HG02759 (cell line): Measurements from ENCODE around the gene VEZT.
"Not testable (repeated sequence)": the region's sequence is repeated elsewhere in the genome, so short reads cannot be mapped to it uniquely, and the experiment has no call there.

Source experiments
- ATAC-seq: cut with Tn5 transposase; IDR thresholded peaks from one replicate; pipeline ENCODE4 v1.9.1; 2021; ENCODE audit warnings: mild to moderate bottlenecking, moderate library complexity; ENCODE audit not compliant: unreplicated experiment

VEZT gene, protein sequence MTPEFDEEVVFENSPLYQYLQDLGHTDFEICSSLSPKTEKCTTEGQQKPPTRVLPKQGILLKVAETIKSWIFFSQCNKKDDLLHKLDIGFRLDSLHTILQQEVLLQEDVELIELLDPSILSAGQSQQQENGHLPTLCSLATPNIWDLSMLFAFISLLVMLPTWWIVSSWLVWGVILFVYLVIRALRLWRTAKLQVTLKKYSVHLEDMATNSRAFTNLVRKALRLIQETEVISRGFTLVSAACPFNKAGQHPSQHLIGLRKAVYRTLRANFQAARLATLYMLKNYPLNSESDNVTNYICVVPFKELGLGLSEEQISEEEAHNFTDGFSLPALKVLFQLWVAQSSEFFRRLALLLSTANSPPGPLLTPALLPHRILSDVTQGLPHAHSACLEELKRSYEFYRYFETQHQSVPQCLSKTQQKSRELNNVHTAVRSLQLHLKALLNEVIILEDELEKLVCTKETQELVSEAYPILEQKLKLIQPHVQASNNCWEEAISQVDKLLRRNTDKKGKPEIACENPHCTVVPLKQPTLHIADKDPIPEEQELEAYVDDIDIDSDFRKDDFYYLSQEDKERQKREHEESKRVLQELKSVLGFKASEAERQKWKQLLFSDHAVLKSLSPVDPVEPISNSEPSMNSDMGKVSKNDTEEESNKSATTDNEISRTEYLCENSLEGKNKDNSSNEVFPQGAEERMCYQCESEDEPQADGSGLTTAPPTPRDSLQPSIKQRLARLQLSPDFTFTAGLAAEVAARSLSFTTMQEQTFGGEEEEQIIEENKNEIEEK

DNA sequence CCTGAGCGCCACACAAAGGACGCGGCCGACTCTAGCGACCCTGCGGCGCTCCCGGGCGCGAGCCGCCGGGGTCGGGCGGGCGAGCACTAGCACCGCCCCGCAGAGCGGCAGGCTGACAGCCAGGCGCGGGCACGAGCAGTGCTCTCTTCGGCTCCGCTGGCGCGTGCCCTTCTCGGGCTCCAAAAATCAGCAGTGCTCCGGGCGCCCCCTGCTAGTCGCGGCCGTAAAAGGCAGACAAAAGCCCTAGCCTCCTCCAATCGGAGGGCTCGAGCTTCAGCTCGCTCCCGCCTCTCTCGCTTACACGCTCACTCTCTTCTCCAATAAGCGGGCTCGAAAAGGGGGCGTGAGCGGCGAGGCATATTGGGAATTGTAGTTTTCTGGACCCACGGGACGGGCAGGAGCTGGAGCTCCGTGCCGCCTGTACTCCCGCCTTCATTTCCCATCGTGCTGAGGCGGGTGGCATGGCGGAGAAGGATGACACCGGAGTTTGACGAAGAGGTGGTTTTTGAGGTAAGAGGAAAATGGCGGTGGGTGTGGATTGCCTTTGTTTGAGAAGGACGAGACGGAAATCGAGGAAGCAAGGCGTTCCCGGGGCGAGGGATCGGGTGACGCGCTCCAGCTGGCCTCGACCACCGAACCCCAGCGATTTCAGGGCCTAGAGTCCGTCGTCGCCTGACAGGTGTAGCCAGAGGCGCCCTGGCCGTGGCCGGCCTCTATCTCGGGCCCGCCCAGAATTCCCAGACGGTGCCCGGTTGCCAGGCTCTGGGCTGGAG lies at the start of gene VEZT, which contains the start of gene FGD6:
Gene VEZT (plus strand): TSS at position 431 of the 773 bp plus-strand sequence. CDS start 44 bp downstream, at position 475.
Gene FGD6 (minus strand): TSS at position 91 of the 773 bp plus-strand sequence. CDS start 227 bp downstream, outside the sequence.
- peak; percentile 94 for ATAC-seq

DNA sequence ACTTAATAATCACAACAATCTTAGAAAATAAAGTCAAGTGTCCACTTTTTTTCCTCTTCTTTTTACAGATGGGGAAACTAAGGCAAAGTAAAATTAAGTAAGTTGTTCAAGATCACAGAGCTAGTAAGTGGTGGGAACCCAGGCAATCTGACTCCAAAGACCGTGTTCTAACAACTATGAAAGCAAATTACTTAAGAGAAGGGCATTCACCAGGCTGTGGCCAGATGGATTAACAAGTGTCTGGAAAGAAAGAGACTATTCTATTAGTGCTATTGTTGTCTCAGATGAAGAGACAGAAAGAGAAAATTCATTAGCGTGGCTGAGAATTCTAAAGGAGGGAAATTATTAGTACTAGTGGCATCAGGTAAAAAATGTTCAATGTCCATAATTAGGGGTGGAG lies 48.9 kb upstream of the VEZT start:
- no peak for ATAC-seq

DNA sequence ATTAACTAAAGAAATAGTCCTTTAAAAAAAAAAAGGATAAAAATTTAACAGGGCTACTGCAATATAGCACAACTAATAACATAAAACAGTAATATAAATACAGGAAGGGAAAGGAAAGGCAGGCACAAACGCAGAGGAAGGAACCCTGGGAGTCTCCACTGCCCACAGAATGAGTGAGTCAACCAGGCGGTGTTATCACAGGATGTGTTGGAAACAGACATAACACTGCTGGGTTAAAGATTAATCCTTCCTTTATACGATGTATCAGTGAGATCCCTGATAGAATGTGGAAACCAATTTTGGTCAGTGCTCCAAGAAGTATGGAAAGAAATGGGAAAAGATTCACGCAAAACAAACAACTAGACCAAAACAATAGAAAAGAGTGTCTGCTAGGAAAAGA lies 48.2 kb upstream of the VEZT start:
- ATAC-seq = no peak

DNA sequence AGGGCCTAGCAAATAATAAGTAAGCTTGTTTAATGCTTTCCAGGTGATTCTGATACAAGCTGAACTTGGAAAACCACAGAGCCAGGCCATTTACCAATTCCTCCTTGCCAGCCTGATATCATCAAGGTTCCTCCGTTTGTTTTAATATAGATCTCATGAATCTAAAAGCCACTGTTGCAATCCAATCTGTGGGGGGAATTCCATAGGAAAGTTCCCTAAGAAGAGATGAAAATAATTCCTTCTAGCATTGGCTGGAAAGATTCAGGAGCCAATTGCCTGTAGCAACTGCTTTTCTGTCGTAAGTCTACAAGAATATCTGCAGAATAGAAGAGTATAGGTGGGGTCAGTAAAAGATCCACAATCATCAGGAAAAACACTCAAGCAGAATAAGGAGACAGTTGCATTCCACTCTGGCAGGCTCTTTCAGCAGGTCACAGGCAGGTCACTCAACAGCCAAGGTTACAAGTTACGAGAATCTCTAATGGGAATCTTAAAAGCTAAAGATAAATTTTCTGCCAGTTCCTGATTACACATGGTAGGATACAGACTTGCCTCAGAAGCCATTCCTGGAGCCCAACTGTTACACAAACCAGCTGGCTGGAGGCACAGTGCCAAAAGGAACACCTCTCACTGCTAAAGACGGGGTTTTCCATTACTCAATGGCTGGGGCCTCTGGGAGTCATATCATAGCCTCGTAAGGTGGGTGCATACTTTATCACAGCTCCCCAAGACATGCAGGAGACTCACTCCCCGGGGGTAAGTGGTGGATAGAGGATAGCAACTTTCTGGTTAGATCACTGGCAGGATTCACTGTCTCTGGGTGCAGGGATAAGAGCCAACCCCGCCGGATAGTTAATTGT lies 44.0 kb upstream of the VEZT start:
- no peak for ATAC-seq

DNA sequence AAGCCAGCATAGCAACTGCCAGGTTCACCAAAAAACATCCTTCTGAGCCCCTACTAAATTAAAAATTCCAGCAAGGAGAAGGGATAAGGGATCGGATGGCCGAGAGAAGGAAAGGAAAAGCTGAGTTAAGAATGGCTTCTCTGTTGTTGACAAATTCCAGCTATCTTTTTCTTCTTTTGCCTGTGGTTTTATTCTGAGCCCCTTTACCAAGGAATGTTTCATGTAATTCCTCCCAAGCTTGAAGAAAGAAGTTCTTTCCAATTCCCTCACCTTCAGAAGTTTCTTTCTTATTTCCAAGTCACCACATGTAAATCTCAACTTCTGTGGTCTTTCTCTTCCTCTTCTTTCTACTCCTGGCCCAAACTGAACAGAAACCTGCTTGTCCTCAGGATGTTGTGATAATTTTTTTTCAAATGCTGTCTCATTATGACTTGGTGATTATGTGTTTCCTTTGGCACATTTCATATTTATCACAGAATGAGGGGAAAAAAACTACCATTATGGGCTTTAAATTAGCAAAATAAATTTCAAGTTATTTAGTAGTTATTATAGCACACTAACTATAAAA lies 40.3 kb upstream of the VEZT start:
- no peak for ATAC-seq

DNA sequence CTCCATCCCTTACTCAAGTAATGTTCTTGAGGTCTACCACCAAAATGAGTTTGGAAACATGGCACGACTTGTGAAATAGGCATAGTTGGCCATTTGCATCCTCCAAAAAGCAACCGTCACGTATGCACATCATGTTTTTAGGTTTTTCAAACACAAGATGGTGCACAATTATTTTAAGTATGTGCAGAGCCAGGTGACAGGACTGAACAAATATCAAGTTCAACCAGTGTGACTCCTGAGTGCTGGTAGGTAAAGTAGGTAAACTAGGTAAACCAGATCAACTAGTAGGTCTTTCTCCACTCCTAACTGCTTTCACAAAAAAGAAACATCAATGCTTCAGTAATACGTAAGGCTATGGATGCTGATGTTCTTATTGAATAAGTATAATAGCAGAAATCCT lies 39.5 kb upstream of the VEZT start:
- no peak for ATAC-seq

DNA sequence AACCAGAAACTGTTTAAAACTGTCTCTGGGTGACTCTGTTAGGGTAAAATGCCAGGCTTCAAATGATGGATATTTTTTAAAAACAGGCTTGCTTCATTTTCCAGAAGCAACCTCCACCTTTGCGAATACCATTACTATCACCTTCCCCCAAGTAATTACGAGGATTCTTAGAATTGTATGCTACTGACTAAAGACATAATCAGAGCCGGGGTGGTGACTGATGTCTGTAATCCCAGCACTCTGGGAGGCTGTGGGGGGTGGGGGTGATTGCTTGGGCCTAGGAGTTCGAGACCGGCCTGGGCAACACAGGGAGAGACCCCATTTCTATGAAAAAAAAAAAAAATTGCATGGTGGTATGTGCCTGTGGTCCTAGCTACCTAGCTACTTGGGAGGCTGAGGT lies 38.6 kb upstream of the VEZT start:
- no peak for ATAC-seq

DNA sequence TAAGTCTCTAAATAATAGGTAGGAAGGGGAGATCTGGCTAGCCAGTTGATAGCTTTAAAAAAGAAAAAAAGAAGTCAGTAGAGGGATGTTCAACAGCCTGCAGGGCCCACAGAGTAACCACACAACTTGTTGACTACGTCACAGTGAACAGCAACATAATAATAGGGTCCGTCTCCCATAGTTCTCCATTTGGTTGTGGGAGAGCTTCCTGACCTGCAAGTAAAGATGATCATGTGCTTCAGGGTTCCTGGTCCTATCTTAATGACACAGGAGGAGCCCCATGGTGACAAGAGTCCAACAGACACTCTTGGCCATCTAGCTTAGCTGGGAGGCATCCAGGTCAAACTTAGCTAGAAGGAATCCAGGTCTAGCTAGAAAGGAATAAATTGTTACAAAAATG lies 36.5 kb upstream of the VEZT start:
- no peak for ATAC-seq

DNA sequence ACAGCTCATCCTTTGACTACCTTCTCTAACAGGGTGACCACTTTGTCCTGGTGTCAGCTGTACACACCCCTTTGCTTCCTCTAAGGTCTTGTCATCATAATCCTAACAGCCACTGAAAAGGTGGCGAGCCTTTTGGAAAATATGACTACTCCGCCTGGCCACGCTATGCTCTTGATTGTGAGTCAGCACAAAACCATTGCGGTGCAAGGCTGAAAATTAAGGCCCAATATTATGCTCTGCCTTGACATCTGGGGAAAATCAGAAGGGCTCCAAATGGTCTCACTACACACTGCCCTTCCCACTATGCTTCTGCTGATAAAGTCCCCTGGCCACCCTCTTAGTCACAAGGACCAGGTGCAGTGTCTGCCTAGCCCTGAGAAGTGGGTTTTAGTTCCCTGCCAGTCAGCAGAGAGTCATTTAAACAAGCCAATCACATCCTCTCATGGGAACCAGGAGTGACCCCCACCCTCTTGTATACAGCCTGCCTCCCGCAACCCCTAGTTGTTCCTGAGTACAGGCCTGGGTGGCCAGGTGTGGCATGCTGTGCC lies 34.7 kb upstream of the VEZT start:
- ATAC-seq = no peak

DNA sequence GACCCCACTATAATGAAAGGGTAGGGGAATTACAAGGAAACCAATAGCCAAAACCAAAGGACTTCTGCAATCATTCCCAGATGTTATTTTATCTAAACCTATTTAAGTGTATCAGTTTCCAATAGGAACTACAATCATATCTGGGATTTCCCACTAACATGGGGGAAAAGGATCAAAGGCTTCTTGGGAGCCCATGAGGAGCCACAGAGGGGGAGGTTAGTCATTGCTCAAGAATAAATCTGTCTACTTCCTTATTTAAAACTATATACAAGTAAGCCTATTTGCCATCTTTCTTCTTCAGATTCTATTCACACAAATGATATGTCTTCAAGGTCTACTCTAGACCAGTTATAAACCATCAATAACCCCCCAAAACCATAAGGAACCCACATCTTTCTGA lies 33.5 kb upstream of the VEZT start:
- ATAC-seq = no peak

DNA sequence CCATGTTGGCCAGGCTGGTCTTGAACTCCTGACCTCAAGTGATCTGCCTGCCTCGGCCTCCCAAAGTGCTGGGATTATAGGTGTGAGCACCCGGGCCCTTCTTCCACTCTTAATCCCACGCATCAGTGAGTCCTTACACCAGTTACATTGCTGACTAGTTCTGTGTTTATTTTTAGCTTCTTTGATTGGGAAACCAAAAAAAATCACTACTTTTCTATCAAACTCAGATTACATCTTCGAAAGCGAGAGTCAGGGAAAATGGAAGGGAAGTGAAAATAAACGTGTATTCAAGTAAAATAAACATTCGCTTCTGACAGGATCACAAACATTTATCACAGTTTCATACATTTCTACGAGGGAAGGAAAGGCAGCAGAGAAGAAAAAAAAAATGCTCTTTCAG lies 32.5 kb upstream of the VEZT start:
- no peak for ATAC-seq

DNA sequence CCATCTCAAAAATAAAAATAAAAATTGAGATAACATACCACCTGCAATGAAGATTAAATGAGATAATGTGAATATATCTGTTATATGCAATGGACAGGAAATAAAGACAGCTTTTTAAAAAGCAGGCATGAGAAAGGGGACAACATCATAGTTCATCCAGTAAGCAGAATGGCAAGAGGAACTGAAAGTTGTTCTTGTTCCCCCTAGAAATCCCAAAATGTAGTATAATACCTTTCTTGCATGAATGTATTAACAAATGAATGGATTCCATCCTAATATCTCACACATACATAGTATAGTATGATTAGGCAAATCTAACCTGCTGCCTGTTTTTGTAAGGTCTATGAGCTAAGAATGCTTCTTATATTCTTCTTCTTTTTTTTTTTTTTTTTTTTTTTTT lies 31.8 kb upstream of the VEZT start:
- ATAC-seq = no peak

DNA sequence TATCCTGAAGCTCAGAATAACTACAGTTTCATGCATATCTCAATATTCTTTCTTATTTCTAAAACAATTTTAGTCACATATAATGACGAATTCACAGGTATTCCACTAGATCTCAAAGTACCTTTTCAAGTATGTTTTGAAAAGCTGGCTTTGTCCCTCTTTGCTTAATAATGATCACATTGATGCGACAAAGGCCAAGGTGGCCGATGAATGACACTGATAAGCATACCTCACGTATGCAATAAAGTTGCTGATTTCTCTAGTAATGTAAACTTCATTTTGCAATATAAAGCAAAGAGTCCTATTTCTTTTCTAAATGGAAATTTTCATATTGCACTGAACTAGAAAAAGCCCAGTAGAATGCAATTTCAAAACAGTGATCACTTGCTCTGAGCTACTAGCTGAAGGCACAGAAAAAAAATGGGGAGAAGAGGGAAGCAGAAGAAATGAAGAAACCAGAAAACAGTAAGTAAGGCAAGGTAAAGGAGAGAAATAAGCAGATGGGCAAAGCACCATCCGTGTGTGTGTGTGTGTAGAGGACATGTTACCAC lies 29.7 kb upstream of the VEZT start:
- ATAC-seq = no peak

DNA sequence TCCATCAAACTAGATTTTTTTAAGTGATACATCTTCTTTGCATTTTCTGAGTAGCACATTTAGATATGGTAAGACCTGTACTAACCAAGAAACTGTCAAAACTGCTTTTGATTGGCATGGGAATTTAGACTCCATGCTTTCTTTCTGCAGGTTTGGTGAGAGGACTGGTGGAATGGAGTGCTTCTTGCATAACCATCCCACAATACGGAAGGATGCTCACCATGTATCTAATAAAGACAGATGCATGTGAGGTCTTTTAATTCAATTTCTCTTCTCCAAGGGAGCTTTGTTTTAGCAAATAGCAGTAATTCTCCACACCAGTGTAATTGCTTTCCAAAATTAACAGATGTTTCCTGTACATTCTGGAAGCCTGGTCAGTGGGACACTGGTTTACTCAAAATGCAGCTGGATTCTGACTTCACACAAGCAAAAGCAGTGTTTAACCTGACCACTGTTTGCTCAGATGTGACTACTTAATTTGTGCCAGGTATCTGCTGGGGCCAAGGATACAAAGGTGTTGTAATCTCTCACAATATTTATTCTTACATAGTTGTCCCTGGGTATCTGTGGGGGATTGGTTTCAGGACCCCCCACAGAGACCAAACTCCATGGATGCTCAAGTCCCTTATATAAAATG lies 26.4 kb upstream of the VEZT start:
- ATAC-seq = no peak

DNA sequence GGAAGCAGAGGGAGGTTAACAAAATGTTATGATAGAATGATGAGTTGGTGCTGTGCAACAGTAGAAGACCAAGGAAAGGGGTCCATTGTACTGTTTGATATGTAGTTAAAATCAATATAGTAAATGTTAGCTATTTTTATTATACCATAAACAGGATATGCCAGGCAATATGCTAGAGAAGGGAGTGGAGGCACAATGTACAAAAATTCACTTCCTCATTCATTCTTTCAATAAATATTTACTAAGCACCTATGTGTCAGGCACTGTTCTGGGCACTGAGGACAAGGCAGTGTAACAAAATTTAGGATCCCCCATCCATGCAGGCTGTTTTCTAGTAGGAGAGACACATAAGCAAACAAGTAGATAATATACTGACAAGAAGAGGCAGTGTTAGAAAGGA lies 25.3 kb upstream of the VEZT start:
- ATAC-seq = no peak

DNA sequence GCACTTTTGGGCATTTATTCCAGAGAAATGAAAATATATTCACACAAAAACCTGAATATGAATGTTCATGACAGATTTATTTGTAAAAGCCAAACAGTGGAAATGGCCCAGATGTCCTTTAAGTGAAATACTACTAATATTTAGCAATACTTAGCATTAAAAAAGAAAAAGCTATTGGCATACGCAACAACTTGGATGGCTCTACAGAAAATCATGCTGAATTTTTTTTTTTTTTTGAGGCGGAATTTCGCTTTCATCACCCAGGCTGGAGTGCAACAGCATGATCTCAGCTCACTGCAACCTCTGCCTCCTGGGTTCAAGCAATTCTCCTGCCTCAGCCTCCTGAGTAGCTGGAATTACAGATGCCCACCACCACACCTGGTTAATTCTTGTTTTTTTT lies 24.5 kb upstream of the VEZT start:
- ATAC-seq = no peak

DNA sequence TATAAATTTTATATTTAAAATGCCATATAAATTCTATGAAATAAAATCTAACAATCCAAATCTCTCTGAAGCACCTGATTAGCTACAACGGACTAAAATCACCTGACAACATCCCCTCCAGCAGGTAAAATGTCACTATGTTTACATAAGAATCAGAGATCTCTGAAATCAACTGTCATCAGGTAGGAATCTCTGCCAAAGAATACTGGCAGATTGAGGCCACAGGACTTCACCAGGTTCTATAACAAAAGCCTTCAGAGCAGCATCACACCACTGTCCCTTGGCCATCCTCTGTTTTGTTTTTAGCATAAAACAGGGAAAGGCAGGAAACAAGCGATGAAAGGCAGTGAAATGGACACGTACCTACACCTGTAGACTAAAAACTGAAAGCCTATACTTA lies 22.5 kb upstream of the VEZT start:
- no peak for ATAC-seq

DNA sequence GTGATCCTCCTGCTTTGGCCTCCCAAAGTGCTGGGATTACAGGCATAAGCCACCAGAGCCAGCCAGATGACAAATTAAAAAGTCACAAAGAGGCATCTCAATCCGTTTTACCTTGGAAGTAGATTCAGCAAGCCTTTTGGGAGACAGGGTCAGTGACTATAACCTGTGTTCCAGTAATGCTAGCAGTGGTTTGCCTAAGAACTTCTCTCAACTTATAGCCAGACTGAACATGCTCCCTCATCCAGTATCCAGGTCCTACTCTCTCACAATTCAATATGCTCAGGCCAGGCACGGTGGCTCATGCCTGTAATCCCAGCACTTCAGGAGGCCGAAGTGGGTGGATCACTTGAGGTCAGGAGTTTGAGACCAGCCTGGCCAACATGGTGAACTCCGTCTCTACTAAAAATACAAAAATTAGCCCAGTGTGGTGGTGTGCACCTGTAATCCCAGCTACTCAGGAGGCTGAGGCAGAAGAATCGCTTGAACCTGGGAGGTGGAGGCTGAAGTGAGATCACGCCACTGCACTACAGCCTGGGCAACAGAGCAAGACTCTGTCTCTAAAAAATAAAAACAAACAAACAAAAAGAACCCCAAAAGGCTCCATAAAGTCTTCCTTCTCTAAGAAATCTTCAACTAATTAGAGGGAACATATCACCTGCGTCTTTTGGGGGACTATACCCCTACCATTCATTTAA lies 20.6 kb upstream of the VEZT start:
- not testable (repeated sequence) for ATAC-seq
